ENCODE measurements around the gene LRRC56.

Gene LRRC56

GRCh38 chr11:576811-577610 lies 39.7 kb downstream of the LRRC56 start:
- DNase-seq = no peak

- no peak for DNase-seq
Measured at GRCh38 chr11:577611-577894, 40.2 kb downstream of the LRRC56 start.

GRCh38 chr11:578276-579035 lies 41.1 kb downstream of the LRRC56 start:
- no peak for DNase-seq

GRCh38 chr11:579830-580601 lies 42.7 kb downstream of the LRRC56 start:
- DNase-seq = no peak

GRCh38 chr11:581342-581741 lies 44.0 kb downstream of the LRRC56 start:
- DNase-seq = no peak

GRCh38 chr11:581752-582151 lies 44.4 kb downstream of the LRRC56 start:
- DNase-seq = no peak

GRCh38 chr11:584287-584686 lies 47.0 kb downstream of the LRRC56 start:
- no peak for DNase-seq

- DNase-seq = no peak
Measured at GRCh38 chr11:586376-587316, 49.3 kb downstream of the LRRC56 start.

- no peak for DNase-seq
Measured at GRCh38 chr11:587546-587945, 50.2 kb downstream of the LRRC56 start.

- no peak for DNase-seq
Measured at GRCh38 chr11:587978-588380, 50.7 kb downstream of the LRRC56 start.

- no peak for DNase-seq
Measured at GRCh38 chr11:589798-590197, 52.5 kb downstream of the LRRC56 start.

GRCh38 chr11:590997-591396 lies 53.7 kb downstream of the LRRC56 start:
- no peak for DNase-seq

- no peak for DNase-seq
Measured at GRCh38 chr11:592501-592900, 55.2 kb downstream of the LRRC56 start.

- no peak for DNase-seq
Measured at GRCh38 chr11:592918-593317, 55.6 kb downstream of the LRRC56 start.

- no peak for DNase-seq
Measured at GRCh38 chr11:593347-593746, 56.0 kb downstream of the LRRC56 start.

GRCh38 chr11:595400-595799 lies 58.1 kb downstream of the LRRC56 start:
- DNase-seq = no peak

GRCh38 chr11:596374-596773 lies 59.0 kb downstream of the LRRC56 start:
- no peak for DNase-seq

- DNase-seq = no peak
Measured at GRCh38 chr11:597166-597725, 59.9 kb downstream of the LRRC56 start.

GRCh38 chr11:598005-598680 lies 60.8 kb downstream of the LRRC56 start:
- no peak for DNase-seq

GRCh38 chr11:601573-602245 lies 64.4 kb downstream of the LRRC56 start:
- no peak for DNase-seq

- DNase-seq = no peak
Measured at GRCh38 chr11:603154-603553, 65.8 kb downstream of the LRRC56 start.

All from NCI-H187 (cell line).